HG03135 (cell line): ENCODE results near the gene UMODL1.
"Not testable (repeated sequence)": the region's sequence is repeated elsewhere in the genome, so short reads cannot be mapped to it uniquely, and the experiment has no call there.

ENCODE experiments used
- ATAC-seq: cut with Tn5 transposase; IDR thresholded peaks from one replicate; pipeline ENCODE4 v1.9.1; 2021; ENCODE audit warnings: mild to moderate bottlenecking, moderate library complexity; ENCODE audit not compliant: unreplicated experiment

UMODL1 gene

GRCh38 chr21:42059141-42059540 is 12.0 kb upstream of the UMODL1 start:
- ATAC-seq: no peak

- no peak for ATAC-seq
Measured at GRCh38 chr21:42059721-42060120, 11.4 kb upstream of the UMODL1 start.

- ATAC-seq: no peak
Measured at GRCh38 chr21:42060166-42060565, 11.0 kb upstream of the UMODL1 start.

- peak; percentile 60 for ATAC-seq
Measured at GRCh38 chr21:42061195-42061985, 9.7 kb upstream of the UMODL1 start.

GRCh38 chr21:42061986-42062235 is 9.2 kb upstream of the UMODL1 start:
- no peak for ATAC-seq

- peak; percentile 51 for ATAC-seq
Measured at GRCh38 chr21:42062236-42063022, 8.7 kb upstream of the UMODL1 start.

GRCh38 chr21:42063191-42063570 is 7.9 kb upstream of the UMODL1 start:
- ATAC-seq: no peak

GRCh38 chr21:42063571-42064521 is 7.3 kb upstream of the UMODL1 start:
- no peak for ATAC-seq

GRCh38 chr21:42066521-42066920 is 4.6 kb upstream of the UMODL1 start:
- ATAC-seq: no peak

- ATAC-seq: no peak
Measured at GRCh38 chr21:42067531-42068255, 3.4 kb upstream of the UMODL1 start.

- no peak for ATAC-seq
Measured at GRCh38 chr21:42068256-42068545, 2.9 kb upstream of the UMODL1 start.

- ATAC-seq: no peak
Measured at GRCh38 chr21:42068592-42068991, 2.5 kb upstream of the UMODL1 start.

- no peak for ATAC-seq
Measured at GRCh38 chr21:42069327-42069726, 1.8 kb upstream of the UMODL1 start.

GRCh38 chr21:42069843-42070242 is 1.3 kb upstream of the UMODL1 start:
- no peak for ATAC-seq

- no peak for ATAC-seq
Measured at GRCh38 chr21:42073145-42074099, 2.3 kb downstream of the UMODL1 start.

- ATAC-seq: no peak
Measured at GRCh38 chr21:42075686-42076471, 4.8 kb downstream of the UMODL1 start.

- peak; percentile 86 for ATAC-seq
Measured at GRCh38 chr21:42077685-42078238, 6.6 kb downstream of the UMODL1 start.

GRCh38 chr21:42078247-42079007 is 7.3 kb downstream of the UMODL1 start:
- not testable (repeated sequence) for ATAC-seq
